ENCODE measurements around the gene FBXL7. TPM values are rescaled to one million over a fixed set of nuclear protein-coding genes. Genes with fewer than 3 reads are reported as not detected.

The FBXL7 gene
- total and polyA plus RNA-seq, 7 experiments from 2014 or later, result not detected

DNA sequence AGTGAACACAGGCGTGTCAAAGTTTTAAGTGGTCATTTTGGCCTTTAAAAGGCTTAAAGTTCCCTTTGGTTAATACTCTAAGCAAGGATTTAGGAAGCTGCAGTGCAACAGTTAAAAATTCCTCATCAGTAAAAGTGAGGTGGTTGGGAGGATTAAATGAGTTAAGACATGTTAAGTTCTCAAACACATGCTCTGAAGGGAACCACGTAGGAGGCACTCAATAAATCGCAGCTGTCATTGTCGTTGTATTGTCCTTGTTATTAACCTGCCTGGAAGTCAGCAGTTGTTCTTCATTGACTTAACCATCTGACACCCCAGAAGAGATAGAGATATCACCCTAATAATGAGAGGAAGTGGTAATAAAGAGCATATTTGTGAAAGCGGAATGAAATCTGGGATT, 432.1 kb downstream of the FBXL7 start:
- H3K4me3 Mint-ChIP-seq, result no peak overlapping the region
- intact Hi-C loops (cut with micrococcal nuclease), result no loop called here
- CTCF ChIA-PET, result no interaction called here
- no peaks in the 10 kb centered on the region for H3K4me1 Mint-ChIP-seq
- Histone ChIP-seq H3K4me1 (ENCODE audit: control insufficient read depth in 2 of 2, insufficient read depth in 2 of 2, low read length in 2 of 2) (no peaks in the 10 kb centered on the region), H3K27me3 (ENCODE audit: control insufficient read depth in 2 of 2, insufficient read depth in 2 of 2, low read length in 2 of 2) (no peaks in the 10 kb centered on the region), H3K4me3 (ENCODE audit: low read length) (no peak overlapping the region), H3K27ac (ENCODE audit: low read depth, low read length) (no peak overlapping the region), H3K9me3 (ENCODE audit: control insufficient read depth in 2 of 3, low read length in 3 of 3) (peaks cover 0 to 8% (median 0%) of the 10 kb centered on the region in 3 experiments), H3K36me3 (ENCODE audit: control insufficient read depth in 2 of 3, insufficient read depth in 3 of 3, low read length in 3 of 3) (no peaks in the 10 kb centered on the region)
- no peak overlapping the region for H3K27ac Mint-ChIP-seq
- no peaks in the 10 kb centered on the region for H3K36me3 Mint-ChIP-seq
- H3K9me3 Mint-ChIP-seq, result peaks cover 0 to 7% (median 2%) of the 10 kb centered on the region in 11 donors
- no peaks in the 10 kb centered on the region for H3K27me3 Mint-ChIP-seq
- ATAC-seq (no peak), DNase-seq (no peak)
- POLR2A ChIA-PET, result no interaction called here

DNA sequence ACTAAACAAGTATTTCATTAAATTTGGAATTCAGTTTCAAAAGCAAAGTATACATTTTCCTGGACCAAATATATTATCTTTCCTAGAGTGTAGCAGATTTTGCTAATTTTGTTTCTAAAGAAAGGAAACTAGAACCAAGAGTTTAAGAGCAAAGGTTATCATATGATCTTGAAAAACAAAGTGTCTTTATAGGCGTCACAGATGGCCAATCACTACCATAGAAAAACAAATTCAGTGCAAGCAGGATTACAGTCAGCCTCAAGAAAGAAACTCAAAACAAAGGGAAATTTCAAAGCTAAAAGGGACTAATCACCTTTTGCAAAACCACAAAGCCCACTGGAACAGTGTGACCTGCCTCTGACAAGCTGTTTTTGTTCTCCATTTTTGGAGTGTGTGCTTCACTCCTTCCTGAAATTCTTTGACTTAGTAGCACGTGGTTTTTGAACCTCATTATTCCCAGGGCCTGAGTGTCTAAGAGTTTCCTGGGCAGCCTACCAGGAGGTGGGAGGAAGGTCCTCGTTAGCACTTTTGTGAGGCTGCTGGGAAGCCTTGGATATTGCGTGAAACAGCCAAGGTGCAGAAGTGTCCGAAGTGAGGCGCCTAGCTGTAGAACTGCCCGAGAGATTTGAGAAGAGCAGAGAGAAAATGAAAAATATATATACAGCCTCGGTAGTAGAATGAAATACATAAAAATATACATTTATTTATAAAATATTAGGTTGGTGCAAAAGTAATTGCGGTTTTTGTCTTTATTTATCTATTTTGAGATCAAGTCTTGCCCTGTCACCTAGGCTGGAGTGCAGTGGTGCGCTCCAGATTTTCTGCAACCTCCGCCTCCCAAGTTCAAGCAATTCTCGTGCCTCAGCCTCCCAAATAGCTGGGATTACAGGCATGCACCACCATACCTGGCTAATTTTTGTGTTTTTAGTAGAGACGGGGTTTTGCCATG, 433.6 kb downstream of the FBXL7 start:
- intact Hi-C loops (cut with micrococcal nuclease), result no loop called here
- Histone ChIP-seq H3K4me3 (ENCODE audit: low read length) (no peak overlapping the region), H3K36me3 (ENCODE audit: control insufficient read depth in 2 of 3, insufficient read depth in 3 of 3, low read length in 3 of 3) (no peaks in the 10 kb centered on the region), H3K27ac (ENCODE audit: low read depth, low read length) (no peak overlapping the region), H3K9me3 (ENCODE audit: control insufficient read depth in 2 of 3, low read length in 3 of 3) (peaks cover 0 to 8% (median 0%) of the 10 kb centered on the region in 3 experiments), H3K4me1 (ENCODE audit: control insufficient read depth in 2 of 2, insufficient read depth in 2 of 2, low read length in 2 of 2) (no peaks in the 10 kb centered on the region), H3K27me3 (ENCODE audit: control insufficient read depth in 2 of 2, insufficient read depth in 2 of 2, low read length in 2 of 2) (no peaks in the 10 kb centered on the region)
- Mint-ChIP-seq H3K9me3 (peaks cover 0 to 14% (median 5%) of the 10 kb centered on the region in 11 donors), H3K27me3 (no peaks in the 10 kb centered on the region), H3K4me3 (no peak overlapping the region), H3K4me1 (no peaks in the 10 kb centered on the region), H3K36me3 (no peaks in the 10 kb centered on the region), H3K27ac (no peak overlapping the region)
- ATAC-seq, result no peak
- no peak for DNase-seq
- POLR2A ChIA-PET, result no interaction called here
- CTCF ChIA-PET, result no interaction called here

DNA sequence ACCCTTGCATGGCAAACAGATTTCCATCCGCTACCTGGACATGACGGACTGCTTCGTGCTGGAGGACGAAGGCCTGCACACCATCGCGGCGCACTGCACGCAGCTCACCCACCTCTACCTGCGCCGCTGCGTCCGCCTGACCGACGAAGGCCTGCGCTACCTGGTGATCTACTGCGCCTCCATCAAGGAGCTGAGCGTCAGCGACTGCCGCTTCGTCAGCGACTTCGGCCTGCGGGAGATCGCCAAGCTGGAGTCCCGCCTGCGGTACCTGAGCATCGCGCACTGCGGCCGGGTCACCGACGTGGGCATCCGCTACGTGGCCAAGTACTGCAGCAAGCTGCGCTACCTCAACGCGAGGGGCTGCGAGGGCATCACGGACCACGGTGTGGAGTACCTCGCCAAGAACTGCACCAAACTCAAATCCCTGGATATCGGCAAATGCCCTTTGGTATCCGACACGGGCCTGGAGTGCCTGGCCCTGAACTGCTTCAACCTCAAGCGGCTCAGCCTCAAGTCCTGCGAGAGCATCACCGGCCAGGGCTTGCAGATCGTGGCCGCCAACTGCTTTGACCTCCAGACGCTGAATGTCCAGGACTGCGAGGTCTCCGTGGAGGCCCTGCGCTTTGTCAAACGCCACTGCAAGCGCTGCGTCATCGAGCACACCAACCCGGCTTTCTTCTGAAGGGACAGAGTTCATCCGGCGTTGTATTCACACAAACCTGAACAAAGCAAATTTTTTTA, 436.7 kb downstream of the FBXL7 start:
- no peaks in the 10 kb centered on the region for H3K27me3 Mint-ChIP-seq
- H3K4me3 Mint-ChIP-seq, result no peak overlapping the region
- H3K36me3 Mint-ChIP-seq, result no peaks in the 10 kb centered on the region

DNA sequence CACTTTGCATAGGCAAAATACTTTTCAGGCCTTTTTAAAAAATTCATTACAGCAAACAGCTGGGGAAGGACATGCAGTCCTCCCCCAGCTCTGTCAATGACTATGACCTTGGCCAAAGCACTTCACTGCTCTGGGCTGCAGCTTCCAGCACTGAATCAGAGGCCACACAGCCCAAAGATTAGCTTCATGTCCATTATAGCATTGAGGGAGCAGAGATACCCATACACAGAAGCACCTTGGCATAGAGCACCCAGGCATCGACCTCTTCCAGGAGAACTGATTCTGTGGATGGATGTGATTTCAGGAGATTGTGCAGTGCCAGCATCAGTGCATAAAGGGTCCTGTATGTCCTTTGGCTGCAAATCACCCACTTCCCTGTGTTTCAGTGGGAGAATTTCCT, 437.7 kb downstream of the FBXL7 start:
- DNase-seq (no peak), ATAC-seq (no peak)
- no peaks in the 10 kb centered on the region for H3K36me3 ChIP-seq (ENCODE audit: control insufficient read depth in 2 of 3, insufficient read depth in 3 of 3, low read length in 3 of 3)
- ChIA-PET CTCF (no interaction called here), POLR2A (no interaction called here)
- H3K9me3 ChIP-seq (ENCODE audit: control insufficient read depth in 2 of 3, low read length in 3 of 3), result peaks cover 0 to 8% (median 0%) of the 10 kb centered on the region in 3 experiments
- no peak overlapping the region for H3K27ac ChIP-seq (ENCODE audit: low read depth, low read length)
- Mint-ChIP-seq H3K27me3 (no peaks in the 10 kb centered on the region), H3K36me3 (no peaks in the 10 kb centered on the region), H3K4me1 (no peaks in the 10 kb centered on the region), H3K9me3 (peaks cover 0 to 21% (median 6%) of the 10 kb centered on the region in 11 donors), H3K27ac (no peak overlapping the region), H3K4me3 (no peak overlapping the region)
- no peak overlapping the region for H3K4me3 ChIP-seq (ENCODE audit: low read length)
- intact Hi-C loops (cut with micrococcal nuclease), result no loop called here
- H3K27me3 ChIP-seq (ENCODE audit: control insufficient read depth in 2 of 2, insufficient read depth in 2 of 2, low read length in 2 of 2), result no peaks in the 10 kb centered on the region
- H3K4me1 ChIP-seq (ENCODE audit: control insufficient read depth in 2 of 2, insufficient read depth in 2 of 2, low read length in 2 of 2), result no peaks in the 10 kb centered on the region

More for the DNA sequence above, 436.7 kb downstream of the FBXL7 start:
- Histone ChIP-seq H3K4me1 (ENCODE audit: control insufficient read depth in 2 of 2, insufficient read depth in 2 of 2, low read length in 2 of 2) (no peaks in the 10 kb centered on the region), H3K36me3 (ENCODE audit: control insufficient read depth in 2 of 3, insufficient read depth in 3 of 3, low read length in 3 of 3) (no peaks in the 10 kb centered on the region), H3K27me3 (ENCODE audit: control insufficient read depth in 2 of 2, insufficient read depth in 2 of 2, low read length in 2 of 2) (no peaks in the 10 kb centered on the region), H3K9me3 (ENCODE audit: control insufficient read depth in 2 of 3, low read length in 3 of 3) (peaks cover 0 to 8% (median 0%) of the 10 kb centered on the region in 3 experiments), H3K4me3 (ENCODE audit: low read length) (no peak overlapping the region), H3K27ac (ENCODE audit: low read depth, low read length) (no peak overlapping the region)
- intact Hi-C loops (cut with micrococcal nuclease), result no loop called here
- ATAC-seq, result no peak
- ChIA-PET POLR2A (no interaction called here), CTCF (no interaction called here)
- DNase-seq, result no peak
- Mint-ChIP-seq H3K27ac (no peak overlapping the region), H3K9me3 (peaks cover 0 to 21% (median 6%) of the 10 kb centered on the region in 11 donors), H3K4me1 (no peaks in the 10 kb centered on the region)

DNA sequence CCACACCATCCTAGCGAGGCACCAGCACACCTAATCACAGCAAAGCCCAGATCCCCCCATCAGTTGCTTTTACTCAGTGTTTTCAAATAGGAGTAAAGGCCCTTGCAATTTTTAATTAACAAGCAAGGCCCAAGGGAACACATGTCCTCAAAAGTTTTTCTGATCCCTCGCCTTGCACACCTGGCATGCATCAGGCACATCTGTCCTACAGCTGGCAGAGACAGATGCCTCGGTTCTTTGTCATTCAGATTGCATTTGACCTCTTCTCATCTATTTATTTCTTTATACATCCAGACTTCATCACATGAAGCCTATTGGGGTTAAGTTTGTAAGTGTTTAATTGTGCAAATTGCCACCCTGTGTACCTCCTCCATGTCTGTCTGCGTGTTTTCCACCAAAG, 438.2 kb downstream of the FBXL7 start:
- Mint-ChIP-seq H3K27me3 (no peaks in the 10 kb centered on the region), H3K4me1 (no peaks in the 10 kb centered on the region), H3K27ac (no peak overlapping the region), H3K9me3 (peaks cover 0 to 21% (median 6%) of the 10 kb centered on the region in 11 donors), H3K4me3 (no peak overlapping the region), H3K36me3 (no peaks in the 10 kb centered on the region)
- ATAC-seq (no peak), DNase-seq (no peak)
- CTCF ChIA-PET, result no interaction called here
- no peaks in the 10 kb centered on the region for H3K4me1 ChIP-seq (ENCODE audit: control insufficient read depth in 2 of 2, insufficient read depth in 2 of 2, low read length in 2 of 2)
- H3K36me3 ChIP-seq (ENCODE audit: control insufficient read depth in 2 of 3, insufficient read depth in 3 of 3, low read length in 3 of 3), result no peaks in the 10 kb centered on the region
- POLR2A ChIA-PET, result no interaction called here
- intact Hi-C loops (cut with micrococcal nuclease), result no loop called here
- H3K9me3 ChIP-seq (ENCODE audit: control insufficient read depth in 2 of 3, low read length in 3 of 3), result peaks cover 0 to 8% (median 0%) of the 10 kb centered on the region in 3 experiments
- H3K27ac ChIP-seq (ENCODE audit: low read depth, low read length), result no peak overlapping the region
- H3K4me3 ChIP-seq (ENCODE audit: low read length), result no peak overlapping the region
- no peaks in the 10 kb centered on the region for H3K27me3 ChIP-seq (ENCODE audit: control insufficient read depth in 2 of 2, insufficient read depth in 2 of 2, low read length in 2 of 2)

DNA sequence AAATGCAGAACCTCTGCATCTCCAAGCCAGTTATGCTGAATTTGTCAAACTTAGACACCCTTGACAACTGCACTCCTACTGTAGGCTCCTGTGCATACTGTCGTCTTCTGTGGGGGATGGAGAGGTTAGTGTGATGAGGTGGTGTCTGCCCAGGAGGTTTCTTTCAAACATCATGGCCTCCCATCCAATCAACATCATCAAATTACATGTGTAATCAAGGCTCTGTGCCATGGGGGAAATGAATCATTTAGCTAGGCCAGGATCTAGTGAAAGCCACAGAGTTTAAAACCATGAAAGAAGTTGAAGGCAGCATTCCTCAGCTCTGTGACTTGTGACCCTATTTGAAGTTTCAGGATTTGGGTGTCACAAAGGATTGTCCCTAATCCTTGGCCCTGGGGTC, 439.0 kb downstream of the FBXL7 start:
- Mint-ChIP-seq H3K36me3 (no peaks in the 10 kb centered on the region), H3K4me1 (no peaks in the 10 kb centered on the region), H3K9me3 (peaks cover 0 to 21% (median 6%) of the 10 kb centered on the region in 11 donors), H3K27ac (no peak overlapping the region), H3K4me3 (no peak overlapping the region), H3K27me3 (no peaks in the 10 kb centered on the region)
- CTCF ChIA-PET, result no interaction called here
- H3K27ac ChIP-seq (ENCODE audit: low read depth, low read length), result no peak overlapping the region
- peaks cover 0 to 8% (median 0%) of the 10 kb centered on the region in 3 experiments for H3K9me3 ChIP-seq (ENCODE audit: control insufficient read depth in 2 of 3, low read length in 3 of 3)
- no peaks in the 10 kb centered on the region for H3K36me3 ChIP-seq (ENCODE audit: control insufficient read depth in 2 of 3, insufficient read depth in 3 of 3, low read length in 3 of 3)
- no peaks in the 10 kb centered on the region for H3K4me1 ChIP-seq (ENCODE audit: control insufficient read depth in 2 of 2, insufficient read depth in 2 of 2, low read length in 2 of 2)
- intact Hi-C loops (cut with micrococcal nuclease), result no loop called here
- DNase-seq, result no peak
- H3K27me3 ChIP-seq (ENCODE audit: control insufficient read depth in 2 of 2, insufficient read depth in 2 of 2, low read length in 2 of 2), result no peaks in the 10 kb centered on the region
- no peak for ATAC-seq
- no peak overlapping the region for H3K4me3 ChIP-seq (ENCODE audit: low read length)
- POLR2A ChIA-PET, result no interaction called here

Measured in naive thymus-derived CD4-positive, alpha-beta T cell (primary cell).